ENCODE results near the gene NGF.

DNA sequence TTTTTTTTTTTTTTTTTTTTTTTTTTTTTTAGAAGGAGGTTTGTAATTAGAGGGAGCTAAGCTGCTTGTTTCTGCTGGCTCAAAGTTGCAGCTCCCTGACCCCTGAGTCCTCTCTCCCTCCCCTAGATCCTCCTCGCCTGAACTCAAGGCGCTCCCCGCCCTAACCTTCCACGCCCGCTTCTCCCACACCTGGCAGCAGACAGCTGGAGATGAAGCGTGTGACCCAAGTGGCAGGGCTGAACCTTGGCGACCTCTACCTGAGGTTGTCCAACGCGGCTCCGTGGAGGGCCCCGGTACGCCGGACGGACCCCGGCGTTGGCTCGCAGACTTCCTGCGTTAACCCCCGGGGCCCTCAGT lies 795 bp downstream of the NGF start:
- TF ChIP-seq POLR2A (IDR thresholded peaks at IDR 0.05) = no peak
- TF ChIP-seq, protein P1, sequence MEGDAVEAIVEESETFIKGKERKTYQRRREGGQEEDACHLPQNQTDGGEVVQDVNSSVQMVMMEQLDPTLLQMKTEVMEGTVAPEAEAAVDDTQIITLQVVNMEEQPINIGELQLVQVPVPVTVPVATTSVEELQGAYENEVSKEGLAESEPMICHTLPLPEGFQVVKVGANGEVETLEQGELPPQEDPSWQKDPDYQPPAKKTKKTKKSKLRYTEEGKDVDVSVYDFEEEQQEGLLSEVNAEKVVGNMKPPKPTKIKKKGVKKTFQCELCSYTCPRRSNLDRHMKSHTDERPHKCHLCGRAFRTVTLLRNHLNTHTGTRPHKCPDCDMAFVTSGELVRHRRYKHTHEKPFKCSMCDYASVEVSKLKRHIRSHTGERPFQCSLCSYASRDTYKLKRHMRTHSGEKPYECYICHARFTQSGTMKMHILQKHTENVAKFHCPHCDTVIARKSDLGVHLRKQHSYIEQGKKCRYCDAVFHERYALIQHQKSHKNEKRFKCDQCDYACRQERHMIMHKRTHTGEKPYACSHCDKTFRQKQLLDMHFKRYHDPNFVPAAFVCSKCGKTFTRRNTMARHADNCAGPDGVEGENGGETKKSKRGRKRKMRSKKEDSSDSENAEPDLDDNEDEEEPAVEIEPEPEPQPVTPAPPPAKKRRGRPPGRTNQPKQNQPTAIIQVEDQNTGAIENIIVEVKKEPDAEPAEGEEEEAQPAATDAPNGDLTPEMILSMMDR (IDR thresholded peaks at IDR 0.05) = no peak
